Keratinocyte (primary cell): Measurements from ENCODE around the gene PRRX1. TPM values are rescaled to one million over a fixed set of nuclear protein-coding genes. Genes with fewer than 3 reads are reported as not detected.

Experiments used
- DNase-seq: peaks from one replicate; pipeline ENCODE4 v3.0.0-alpha.2; 2011; ENCODE audit warnings: low read depth, missing footprints, low spot score
- FAIRE-seq: peaks from 2 replicates; lab custom pipeline; 2011; peaks lifted over from hg19 to GRCh38; lab: Jason Lieb, UNC
- H2AFZ ChIP-seq: 2 replicates; pipeline ENCODE4 v1.6.0; 2012; ENCODE audit warnings: low read length, control low read depth, inconsistent platforms; ENCODE audit not compliant: control insufficient read depth
- H3K27ac ChIP-seq: 2 replicates; pipeline ENCODE4 v1.5.1; 2011; ENCODE audit warnings: low read length; ENCODE audit not compliant: control insufficient read depth, insufficient read depth
- H3K27me3 ChIP-seq: 3 replicates; pipeline ENCODE4 v1.6.0; 2011; ENCODE audit warnings: low read length; ENCODE audit not compliant: control insufficient read depth, insufficient read depth; ENCODE audit errors: extremely low read depth
- H3K36me3 ChIP-seq, 2 experiments: 2 replicates in 1 of 2; 3 replicates in 1 of 2; pipeline ENCODE4 v1.5.1; 2011; ENCODE audit warnings: low read length in 2 of 2, mild to moderate bottlenecking in 1 of 2; ENCODE audit not compliant: control insufficient read depth in 2 of 2, insufficient read depth in 2 of 2; ENCODE audit errors: extremely low read depth in 1 of 2
- H3K4me1 ChIP-seq: 3 replicates; pipeline ENCODE4 v1.5.1; 2011; ENCODE audit warnings: low read length; ENCODE audit not compliant: control insufficient read depth, insufficient read depth; ENCODE audit errors: extremely low read depth
- H3K4me2 ChIP-seq: 3 replicates; pipeline ENCODE4 v1.6.0; 2011; ENCODE audit warnings: low read depth, low read length; ENCODE audit not compliant: control insufficient read depth, insufficient read depth; ENCODE audit errors: extremely low read depth
- H3K4me3 ChIP-seq, 3 experiments: fragments of 200-600 bp in 1 of 3; sonication (generic) in 1 of 3; 2 replicates in 2 of 3; 3 replicates in 1 of 3; pipeline ENCODE4 v1.5.1; 2011 to 2016; ENCODE audit warnings: low read length in 3 of 3, mild to moderate bottlenecking in 3 of 3, control low read depth in 2 of 3, inconsistent platforms in 1 of 3, low read depth in 1 of 3, mixed read lengths in 1 of 3, mixed run types in 1 of 3, moderate library complexity in 1 of 3; ENCODE audit not compliant: control insufficient read depth in 2 of 3, insufficient read depth in 2 of 3; ENCODE audit errors: extremely low read depth in 1 of 3
- H3K79me2 ChIP-seq: 2 replicates; pipeline ENCODE4 v1.6.0; 2012; ENCODE audit warnings: low read length; ENCODE audit not compliant: control insufficient read depth, insufficient read depth
- H3K9ac ChIP-seq: 3 replicates; pipeline ENCODE4 v1.6.0; 2011; ENCODE audit warnings: low read length; ENCODE audit not compliant: control insufficient read depth, insufficient read depth; ENCODE audit errors: extremely low read depth
- H3K9me1 ChIP-seq: 3 replicates; pipeline ENCODE4 v1.6.0; 2011; ENCODE audit warnings: low read length; ENCODE audit not compliant: control insufficient read depth, insufficient read depth; ENCODE audit errors: extremely low read depth
- H3K9me3 ChIP-seq: 2 replicates; pipeline ENCODE4 v1.5.1; 2012; ENCODE audit warnings: low read depth, low read length; ENCODE audit not compliant: control insufficient read depth
- H4K20me1 ChIP-seq: 3 replicates; pipeline ENCODE4 v1.6.0; 2011; ENCODE audit warnings: low read length; ENCODE audit not compliant: control insufficient read depth, insufficient read depth; ENCODE audit errors: extremely low read depth
- CTCF ChIP-seq, 3 experiments: IDR thresholded peaks in 1 of 3; conservative IDR thresholded peaks in 1 of 3; optimal IDR thresholded peaks in 1 of 3; 2 replicates in 2 of 3; 3 replicates in 1 of 3; pipeline versions ENCODE3 to v1.5.1; 2011; ENCODE audit warnings: low read length in 3 of 3, mild to moderate bottlenecking in 3 of 3, moderate library complexity in 2 of 3, control low read depth in 1 of 3, inconsistent platforms in 1 of 3; ENCODE audit not compliant: insufficient read depth in 2 of 3; ENCODE audit errors: extremely low read depth in 1 of 3
- EZH2 ChIP-seq: IDR thresholded peaks from one replicate; pipeline ENCODE4 v1.6.1; 2012; ENCODE audit warnings: inconsistent platforms, mild to moderate bottlenecking, low read length, moderate library complexity
- dilution Hi-C: fragments of 300-500 bp; cut with MboI; formaldehyde crosslinking; loops from one replicate; pipeline ENCODE4 v1.7.0; 2020; ENCODE audit warnings: low sequenced_read_pairs; ENCODE audit not compliant: extremely low pct_ligation_motif_present
- polyA minus RNA-seq, 3 experiments: library from RNA; depleted of rRNA, polyadenylated mRNA; stranded (reverse); fragments of >200 nt; gene quantifications; 1 replicate in 1 of 3; 2 replicates in 1 of 3; 3 replicates in 1 of 3; pipeline ENCODE4 v1.2.3, GENCODE V29; 2011
- polyA plus RNA-seq, 5 experiments: library from polyadenylated mRNA; depleted of rRNA in 3 of 5; stranded (reverse) in 3 of 5; stranded (forward) in 1 of 5; unstranded in 1 of 5; fragments of >200 nt; gene quantifications; 1 replicate in 1 of 5; 2 replicates in 3 of 5; 3 replicates in 1 of 5; pipeline versions ENCODE4 v1.2.1 to v1.2.3, GENCODE V29; 2011 to 2012; ENCODE audit warnings: missing spikeins in 2 of 5, low read depth in 1 of 5, low replicate concordance in 1 of 5

The PRRX1 gene
- polyA plus RNA-seq (0.05 TPM in 1 of 3 replicates, not detected in the others), polyA minus RNA-seq (0.13 TPM in 1 of 3 replicates, not detected in the others)
- polyA plus RNA-seq (2011; ENCODE audit: low read depth) = not detected
- polyA plus RNA-seq (2011; cell fraction: cytosol; rRNA removed) = 0.01 TPM in 1 of 2 replicates, not detected in the other
- not detected in 2 replicates for polyA plus RNA-seq (2011; cell fraction: nucleus; rRNA removed)
- not detected in 2 replicates for polyA plus RNA-seq (2012; ENCODE audit: low replicate concordance)
- polyA minus RNA-seq (2011; cell fraction: cytosol; rRNA and poly(A)+ RNA removed) = not detected
- not detected in 2 replicates for polyA minus RNA-seq (2011; cell fraction: nucleus; rRNA and poly(A)+ RNA removed)

GRCh38 chr1:170664093-170664827, at the start of gene PRRX1:
TSS of gene PRRX1 (plus strand) at chr1:170664131. CDS start at chr1:170664219, 88 bp downstream.
- H3K36me3 ChIP-seq = no peaks in the 10 kb centered on the region
- H3K4me1 ChIP-seq = peaks cover 16% of the 10 kb centered on the region
- H4K20me1 ChIP-seq = no peaks in the 10 kb centered on the region
- no peak for DNase-seq
- peaks cover 63% of the 10 kb centered on the region for H3K27me3 ChIP-seq
- H3K9ac ChIP-seq = no peak within 1 kb of the TSS
- no peaks in the 10 kb centered on the region for H3K79me2 ChIP-seq
- no peaks in the 10 kb centered on the region for H3K9me1 ChIP-seq
- H3K4me3 ChIP-seq = peak within 1 kb of the TSS; percentile 23 to 47 (median 45)
- peak within 1 kb of the TSS; percentile 39 for H2AFZ ChIP-seq
- no peak within 1 kb of the TSS for H3K27ac ChIP-seq
- peak within 1 kb of the TSS; percentile 73 for H3K4me2 ChIP-seq
- no peak for FAIRE-seq
- TF ChIP-seq CTCF (optimal IDR thresholded peaks at IDR 0.05 in 1 of 3, IDR thresholded peaks at IDR 0.05 in 1 of 3, conservative IDR thresholded peaks at IDR 0.05 in 1 of 3; ENCODE audit: extremely low read depth in 1 of 3, insufficient read depth in 2 of 3, low read length in 3 of 3) (no peak), EZH2 (peak; percentile 94)
- dilution Hi-C loops = no loop called here
- H3K9me3 ChIP-seq = no peaks in the 10 kb centered on the region

GRCh38 chr1:170617591-170618330, 46.2 kb upstream of the PRRX1 start:
- Histone ChIP-seq H3K9ac (no peak overlapping the region), H3K27ac (no peak overlapping the region), H4K20me1 (no peaks in the 10 kb centered on the region), H3K4me2 (no peak overlapping the region), H3K4me3 (no peak overlapping the region), H3K27me3 (no peaks in the 10 kb centered on the region), H3K4me1 (peaks cover 2% of the 10 kb centered on the region), H3K79me2 (no peaks in the 10 kb centered on the region), H3K9me1 (no peaks in the 10 kb centered on the region), H3K9me3 (no peaks in the 10 kb centered on the region), H2AFZ (no peak overlapping the region), H3K36me3 (no peaks in the 10 kb centered on the region)
- TF ChIP-seq EZH2 (no peak), CTCF (optimal IDR thresholded peaks at IDR 0.05 in 1 of 3, IDR thresholded peaks at IDR 0.05 in 1 of 3, conservative IDR thresholded peaks at IDR 0.05 in 1 of 3; ENCODE audit: extremely low read depth in 1 of 3, insufficient read depth in 2 of 3, low read length in 3 of 3) (no peak)
- DNase-seq (no peak), FAIRE-seq (no peak)
- dilution Hi-C loops = no loop called here
